Activated CD8-positive, alpha-beta memory T cell treated with anti-CD3 and anti-CD28 coated beads, Interleukin-2, amount 50 U/mL, for 4 hours (primary cell): ENCODE results near the gene TMC1.

Experiments used
- DNase-seq: peaks from one replicate; pipeline ENCODE4 v3.0.0-alpha.2; 2020

Gene TMC1

DNA sequence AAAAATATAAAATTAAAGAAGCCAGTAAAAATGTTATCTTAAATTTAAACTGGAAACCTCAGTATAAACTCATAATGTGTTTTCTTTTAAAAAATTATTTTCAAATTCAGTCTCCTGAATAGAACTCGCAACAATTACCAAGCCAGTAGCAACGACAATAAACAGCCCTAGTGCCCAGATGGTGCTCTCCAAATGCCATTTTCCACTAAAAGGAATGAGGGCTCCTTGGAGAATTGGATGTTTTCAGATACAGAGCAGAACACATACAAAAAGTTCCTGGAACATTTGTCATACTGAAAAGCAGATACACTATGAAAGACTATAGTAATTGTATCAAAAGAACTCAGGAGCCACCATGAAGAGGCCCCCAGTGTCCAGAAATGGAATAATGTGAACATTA is 97.4 kb downstream of the TMC1 start:
- DNase-seq: no peak

DNA sequence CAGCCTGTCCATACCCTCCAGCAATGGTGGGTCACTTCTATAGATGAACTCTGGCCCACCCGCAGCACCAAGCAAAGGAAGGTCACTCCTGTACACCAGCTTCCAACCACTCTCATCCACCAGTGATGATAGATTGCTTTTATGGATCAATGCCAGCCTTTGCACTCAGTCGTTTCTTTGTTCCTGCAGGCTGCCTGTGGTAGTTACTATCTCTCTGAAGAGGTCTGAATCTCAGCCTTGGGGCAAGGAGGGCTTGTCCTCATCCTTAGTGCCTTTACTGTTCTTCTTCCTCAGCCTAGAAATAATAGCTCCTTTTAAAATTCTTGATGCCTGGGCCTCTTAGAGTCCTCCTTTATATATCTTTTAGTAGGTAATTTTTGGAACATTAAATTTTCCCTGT is 100.8 kb downstream of the TMC1 start:
- no peak for DNase-seq

DNA sequence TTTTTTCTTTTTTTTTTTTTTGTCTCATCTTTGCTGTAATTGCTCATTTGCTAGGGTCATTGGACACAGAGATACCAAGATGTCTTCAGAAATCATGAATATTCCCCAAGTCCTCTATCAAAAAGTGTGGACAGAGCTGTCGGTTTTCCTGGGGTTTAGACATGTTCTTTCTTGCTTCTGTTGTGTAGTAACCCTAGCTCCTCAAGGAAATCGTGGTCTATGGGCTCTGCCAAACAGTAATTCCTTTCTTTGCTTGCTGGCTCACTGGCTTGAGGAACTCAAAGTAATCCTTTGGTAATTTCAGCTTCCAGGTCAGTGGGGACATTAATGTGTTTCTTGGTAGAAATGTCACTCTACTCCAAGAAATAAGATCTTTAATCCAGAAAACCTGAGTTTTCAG is 101.7 kb downstream of the TMC1 start:
- DNase-seq: no peak

DNA sequence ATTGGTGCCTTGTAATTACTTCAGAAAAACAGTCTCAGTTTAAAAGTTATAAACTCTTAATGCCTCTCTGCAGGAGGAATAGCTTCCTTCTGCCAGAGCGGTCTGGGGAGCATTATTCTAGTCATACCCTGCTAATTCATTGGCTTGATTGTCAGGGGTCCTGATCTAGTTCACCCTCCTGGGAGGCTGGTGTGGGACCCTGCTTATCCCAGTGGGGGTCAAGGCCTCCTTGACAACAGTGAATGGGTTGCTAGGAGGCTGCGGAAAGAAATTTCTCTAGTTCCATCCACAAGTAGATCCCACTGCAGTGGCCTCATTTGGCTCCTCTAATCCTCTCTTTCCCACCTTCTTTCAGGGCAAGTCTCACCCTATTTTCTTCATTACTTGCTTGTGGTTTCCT is 105.7 kb downstream of the TMC1 start:
- DNase-seq: no peak

DNA sequence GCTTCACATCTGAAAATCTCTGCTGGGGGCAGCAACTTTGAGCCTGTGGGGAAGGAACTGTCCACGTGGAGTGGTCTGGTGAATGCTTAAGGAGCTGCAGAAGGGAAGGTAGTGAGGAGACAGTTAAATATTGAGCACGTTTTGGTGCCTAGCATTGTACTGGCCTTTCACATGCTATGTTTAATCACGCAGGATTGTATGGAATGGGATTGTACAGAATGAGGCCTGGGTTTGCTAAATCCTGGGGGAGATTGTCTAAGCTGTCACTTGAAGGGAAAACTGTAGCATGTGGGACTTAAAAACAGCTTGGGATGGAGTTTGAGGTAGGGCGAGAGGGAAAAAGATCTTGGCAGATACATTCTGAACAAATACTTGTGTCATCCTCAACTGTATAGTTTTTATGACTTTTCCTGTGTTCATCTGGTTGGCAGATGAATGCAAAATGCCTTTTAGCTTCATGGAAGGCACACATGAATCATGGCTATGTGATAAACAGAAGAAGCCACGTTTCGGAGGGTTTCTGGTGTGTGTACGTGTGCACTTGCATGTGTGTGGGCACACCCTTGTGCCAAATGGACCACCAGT is 106.6 kb downstream of the TMC1 start:
- no peak for DNase-seq

DNA sequence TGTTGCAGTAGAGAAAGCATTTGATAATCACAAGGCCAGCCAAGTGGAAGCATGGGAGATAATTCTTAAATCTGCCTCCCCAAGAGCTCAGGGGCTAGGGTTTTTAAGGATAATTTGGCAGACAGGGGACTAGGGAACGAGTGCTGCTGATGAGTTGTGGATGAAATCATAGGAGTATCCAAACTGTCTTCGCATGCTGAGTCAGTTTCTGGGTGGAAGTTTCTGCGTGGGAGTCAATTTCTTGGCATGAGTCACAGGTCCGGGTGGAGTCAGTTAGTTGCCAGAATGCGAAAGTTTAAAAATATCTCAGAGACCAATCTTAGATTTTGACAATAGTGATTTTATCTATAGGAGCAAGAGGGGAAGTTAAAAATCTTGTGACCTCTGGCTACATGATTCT is 112.6 kb downstream of the TMC1 start:
- no peak for DNase-seq

GRCh38 chr9:72635197-72635596 is 113.8 kb downstream of the TMC1 start:
- no peak for DNase-seq

GRCh38 chr9:72636621-72637020 is 115.2 kb downstream of the TMC1 start:
- no peak for DNase-seq

DNA sequence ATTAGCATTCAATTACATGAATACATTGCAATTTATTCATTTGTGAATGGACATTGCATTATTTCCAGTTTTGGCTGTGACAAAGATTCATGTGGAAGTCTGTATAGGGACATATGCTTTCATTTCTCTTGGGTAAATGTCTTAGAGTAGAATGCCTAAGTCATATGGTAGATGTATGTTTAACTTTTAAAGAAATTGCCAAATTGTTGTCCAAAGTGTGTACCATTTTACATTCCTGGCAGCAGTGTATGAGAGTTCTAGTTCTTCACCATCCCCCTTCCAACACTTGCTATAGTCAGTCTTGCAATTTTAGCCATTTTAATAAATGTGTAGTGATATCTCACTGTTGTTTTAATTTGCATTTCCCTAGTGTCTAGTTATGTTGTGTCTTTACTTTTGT is 122.2 kb downstream of the TMC1 start:
- no peak for DNase-seq

DNA sequence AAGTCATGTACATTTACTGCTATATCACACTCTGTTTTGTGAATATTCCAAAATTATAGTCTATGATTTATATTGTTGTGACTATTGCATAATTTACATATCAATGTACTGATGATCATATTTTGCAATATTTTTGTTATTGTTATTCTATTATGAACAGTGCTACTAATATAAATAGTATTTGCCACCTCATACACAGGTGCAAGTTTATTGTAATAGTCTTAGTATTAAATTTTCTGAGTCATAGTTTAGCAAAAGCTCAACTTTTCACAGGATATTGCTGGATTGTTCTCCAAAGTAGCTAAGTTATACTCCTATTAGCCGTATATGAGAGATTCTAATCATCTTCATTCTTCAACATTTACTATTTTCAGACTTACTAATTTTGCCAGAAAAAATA is 124.7 kb downstream of the TMC1 start:
- DNase-seq: no peak

DNA sequence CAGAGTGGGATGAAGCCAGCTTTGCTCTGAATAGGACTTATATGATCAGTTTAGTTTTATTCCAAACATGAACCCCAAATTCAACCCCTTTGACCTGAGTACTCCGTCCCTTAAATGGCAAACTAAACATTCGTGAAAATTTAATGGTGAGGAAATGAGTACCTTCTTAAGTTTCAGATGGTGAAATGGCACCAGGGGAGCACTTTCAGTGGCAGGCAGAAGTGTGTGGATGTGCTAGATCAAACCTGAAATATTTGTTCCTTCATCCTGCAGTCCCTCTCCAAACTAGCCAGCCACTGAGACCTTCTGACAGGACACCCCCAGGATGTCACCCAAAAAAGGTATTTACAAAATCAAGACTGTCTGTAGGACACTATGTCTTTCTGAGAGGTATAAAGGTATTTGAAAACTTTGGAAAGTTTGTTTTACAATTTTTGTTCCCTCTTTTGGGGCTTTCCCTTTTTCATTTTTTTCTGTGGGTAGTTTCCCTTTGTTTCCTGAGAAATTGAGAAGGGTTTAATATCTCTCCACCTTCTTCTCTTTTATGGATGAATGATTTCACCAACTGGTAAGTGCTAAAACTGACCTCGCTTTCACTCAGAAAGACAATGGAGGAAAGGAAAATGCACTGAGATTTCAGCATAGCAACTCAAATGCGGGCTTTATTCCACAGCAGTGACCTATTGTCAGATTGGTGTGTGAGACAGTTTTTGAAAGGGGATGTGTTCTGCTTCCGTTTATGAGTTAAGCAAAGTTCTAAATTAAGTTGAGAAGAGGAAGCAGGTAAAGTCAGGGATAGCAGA is 127.1 kb downstream of the TMC1 start:
- DNase-seq: no peak

GRCh38 chr9:72649127-72649442 is 127.7 kb downstream of the TMC1 start:
- DNase-seq: no peak

GRCh38 chr9:72650206-72650605 is 128.8 kb downstream of the TMC1 start:
- DNase-seq: no peak

- no peak for DNase-seq
Measured at GRCh38 chr9:72656021-72656420, 134.6 kb downstream of the TMC1 start.

- no peak for DNase-seq
Measured at GRCh38 chr9:72657023-72657422, 135.6 kb downstream of the TMC1 start.

GRCh38 chr9:72658703-72659102 is 137.3 kb downstream of the TMC1 start:
- no peak for DNase-seq

DNA sequence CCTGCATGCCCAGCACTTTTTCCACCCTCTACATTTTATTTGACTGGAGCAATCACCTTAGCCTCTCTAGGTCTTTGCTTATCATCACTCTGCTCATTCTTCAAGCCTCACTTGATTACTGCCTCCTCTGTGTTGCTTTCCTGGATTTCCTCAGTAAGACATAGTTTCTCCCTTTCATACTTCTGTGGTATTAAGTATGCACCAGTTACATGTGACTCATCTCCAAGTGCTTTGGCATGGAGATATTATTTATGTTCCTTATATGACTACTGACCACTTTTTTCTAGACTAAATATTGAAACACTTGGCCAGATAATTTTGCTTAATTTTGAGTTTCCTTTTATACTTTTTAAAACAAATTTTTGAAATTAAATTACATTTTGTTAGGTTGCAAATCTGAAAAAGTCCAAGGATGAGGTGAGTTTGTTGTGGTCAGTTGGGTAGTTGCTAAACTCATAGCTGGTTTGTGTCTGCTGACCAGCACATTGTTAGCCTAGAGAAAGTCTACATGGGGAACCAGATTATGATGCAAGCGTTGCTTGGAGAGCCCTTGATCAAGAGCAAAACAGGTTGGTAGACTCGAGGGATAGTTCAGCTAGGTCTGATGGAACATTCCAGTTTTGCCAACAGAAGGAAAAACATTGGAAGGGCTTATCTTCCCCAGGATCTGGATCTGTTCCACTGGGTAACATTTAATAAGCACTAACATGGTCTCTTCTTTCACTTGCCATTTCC is 140.2 kb downstream of the TMC1 start:
- DNase-seq: no peak

DNA sequence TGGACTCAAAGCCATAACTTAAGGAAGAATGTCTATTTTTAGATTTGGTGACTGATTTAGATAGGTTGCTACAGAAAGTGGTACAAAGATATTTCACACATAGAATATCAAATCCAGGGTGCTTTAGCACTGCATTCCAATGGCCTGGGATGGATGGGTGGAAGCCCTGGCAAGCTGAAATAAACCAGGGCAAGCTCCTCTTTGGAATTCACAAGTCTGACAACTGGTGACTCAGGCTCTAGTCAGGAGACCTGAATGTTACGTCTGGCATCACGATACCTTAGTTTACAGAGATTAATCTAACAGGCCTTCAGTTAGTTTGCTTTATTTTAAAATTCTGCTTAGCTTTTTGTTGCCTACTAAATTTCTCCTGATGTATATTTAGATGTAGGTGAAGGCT is 144.0 kb downstream of the TMC1 start:
- no peak for DNase-seq

DNA sequence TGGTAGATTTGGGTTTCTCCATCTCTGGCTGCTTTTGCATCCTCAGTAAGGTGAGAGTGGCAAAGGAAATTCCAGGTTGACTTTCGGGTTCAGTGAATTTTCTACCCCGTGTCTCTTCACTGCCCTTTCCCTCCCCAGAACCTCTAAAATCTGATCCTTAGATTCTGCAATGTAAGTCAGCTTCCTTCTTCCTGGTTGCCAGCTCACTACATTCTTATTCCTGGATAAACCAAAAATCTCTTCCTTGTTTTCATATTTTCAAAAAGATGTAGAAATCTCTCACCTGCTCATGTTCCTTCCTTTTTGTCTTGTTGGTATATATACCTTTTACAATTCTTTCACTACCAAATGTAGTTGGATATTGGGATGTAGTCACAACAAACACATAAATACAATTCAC is 145.8 kb downstream of the TMC1 start:
- DNase-seq: no peak

GRCh38 chr9:72674961-72675360 is 153.6 kb downstream of the TMC1 start:
- no peak for DNase-seq

DNA sequence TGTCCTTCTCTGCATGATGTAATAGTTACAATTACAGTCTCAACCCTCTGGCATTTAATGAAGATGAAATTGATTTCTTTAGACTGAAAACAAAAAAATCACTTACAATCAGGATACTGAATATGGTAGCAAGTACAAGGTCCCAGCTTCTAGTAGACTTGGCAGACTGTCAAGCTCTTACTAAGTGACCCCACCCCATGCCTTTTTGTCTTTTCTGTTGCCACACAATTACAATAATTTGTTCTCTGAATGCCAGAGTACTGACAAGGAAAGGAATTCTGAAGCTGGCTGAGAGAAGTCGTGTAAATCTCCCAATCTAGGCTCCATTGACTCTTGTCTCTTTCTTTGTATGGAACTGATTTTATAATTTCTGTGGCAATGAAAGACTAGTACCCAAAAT is 154.2 kb downstream of the TMC1 start:
- no peak for DNase-seq

DNA sequence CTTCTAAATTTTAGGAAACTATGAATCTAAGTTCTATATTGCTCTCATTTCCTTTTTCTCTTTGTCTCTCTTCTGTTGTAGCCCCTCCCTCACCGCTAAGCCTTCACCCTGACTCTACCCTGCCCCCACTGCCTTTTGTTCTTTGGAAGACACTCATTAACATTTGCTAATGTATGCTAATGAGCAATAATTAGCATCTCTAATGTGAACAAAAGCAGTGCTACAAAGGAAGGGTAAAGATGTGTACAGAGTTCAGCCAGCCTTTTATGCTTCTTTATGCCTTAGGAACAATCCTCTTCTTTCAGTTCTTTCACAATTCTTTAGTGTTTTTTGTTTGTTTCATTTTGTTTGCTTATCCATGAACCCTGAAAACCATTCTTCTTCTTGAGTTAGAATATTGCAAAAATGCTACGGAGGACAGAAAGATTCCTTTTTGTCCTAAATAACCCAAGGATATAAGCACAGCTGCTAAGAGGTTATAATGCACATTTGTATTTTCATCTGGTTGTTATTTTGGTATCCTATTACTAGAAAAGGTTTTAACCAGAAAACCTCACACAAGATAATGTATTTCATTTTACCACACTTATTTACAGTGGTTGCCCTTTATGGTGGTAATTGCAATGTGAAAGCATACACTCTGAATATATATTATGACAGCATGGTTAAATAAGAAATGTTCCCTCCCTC is 159.3 kb downstream of the TMC1 start:
- DNase-seq: no peak

DNA sequence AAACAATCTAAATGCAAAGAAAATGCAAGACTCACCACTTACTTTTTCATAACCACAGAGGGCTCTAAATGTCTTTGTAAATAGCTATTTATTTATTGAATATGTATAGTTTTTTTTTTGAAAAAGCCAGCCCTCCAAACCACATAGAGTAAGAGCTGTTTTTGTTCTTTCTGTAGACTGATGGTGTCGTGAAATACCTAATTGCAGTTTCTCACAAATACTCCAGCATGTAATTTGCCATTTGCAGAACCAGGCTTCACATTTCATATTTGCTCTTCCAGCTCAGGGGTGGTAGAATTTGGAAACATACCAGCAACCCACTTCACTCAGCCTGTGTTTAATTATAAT is 159.8 kb downstream of the TMC1 start:
- no peak for DNase-seq

- no peak for DNase-seq
Measured at GRCh38 chr9:72684615-72685014, 163.2 kb downstream of the TMC1 start.
